GM21381 (cell line): ENCODE results near the gene CHTF18.

Source experiments
- ATAC-seq: cut with Tn5 transposase; IDR thresholded peaks from one replicate; pipeline ENCODE4 v1.9.1; 2021; ENCODE audit warnings: mild to moderate bottlenecking, moderate library complexity; ENCODE audit not compliant: unreplicated experiment

CHTF18 gene

GRCh38 chr16:843771-844170, 55.4 kb downstream of the CHTF18 start:
- ATAC-seq: no peak

GRCh38 chr16:844638-845350, 56.4 kb downstream of the CHTF18 start:
- ATAC-seq: no peak

GRCh38 chr16:845351-845745, 56.9 kb downstream of the CHTF18 start:
- no peak for ATAC-seq

GRCh38 chr16:847151-847550, 58.7 kb downstream of the CHTF18 start:
- no peak for ATAC-seq
